ENCODE measurements around the gene CHST15.

GRCh38 chr10:124037286-124037685, 56.1 kb downstream of the CHST15 start:
- TF ChIP-seq EP300 (IDR thresholded peaks at IDR 0.05) (no peak), CTCF (IDR thresholded peaks at IDR 0.05) (no peak), POLR2A (IDR thresholded peaks at IDR 0.05) (no peak)

All from ovary (tissue), 3 donors.